Nephron progenitor cell (in vitro differentiated cells): Measurements from ENCODE around the gene PAXIP1.

Source experiments
- DNase-seq: peaks from one replicate; pipeline ENCODE4 v3.0.0; 2021
- H3K27ac Mint-ChIP-seq: 2 replicates; pipeline ENCODE4 v1.8.0; 2021; ENCODE audit warnings: mild to moderate bottlenecking, moderate library complexity, mixed read lengths
- H3K27me3 Mint-ChIP-seq: 2 replicates; pipeline ENCODE4 v1.8.0; 2021; ENCODE audit warnings: mild to moderate bottlenecking, low read depth, mixed read lengths; ENCODE audit not compliant: poor library complexity
- H3K36me3 Mint-ChIP-seq: 2 replicates; pipeline ENCODE4 v1.8.0; 2021; ENCODE audit warnings: low read depth, mixed read lengths
- H3K4me1 Mint-ChIP-seq: 2 replicates; pipeline ENCODE4 v1.8.0; 2021; ENCODE audit warnings: mixed read lengths
- H3K4me3 Mint-ChIP-seq: 2 replicates; pipeline ENCODE4 v1.8.0; 2021; ENCODE audit warnings: mild to moderate bottlenecking, moderate library complexity, mixed read lengths
- H3K9me3 Mint-ChIP-seq: 2 replicates; pipeline ENCODE4 v1.8.0; 2021; ENCODE audit warnings: mild to moderate bottlenecking, moderate library complexity, mixed read lengths
- TF ChIP-seq, protein P1 (sequence below): fragments of 200-600 bp; sonication (generic); IDR thresholded peaks from 2 replicates; pipeline ENCODE4 v1.5.0; 2021; ENCODE audit warnings: antibody characterized with exemption

The PAXIP1 gene

DNA sequence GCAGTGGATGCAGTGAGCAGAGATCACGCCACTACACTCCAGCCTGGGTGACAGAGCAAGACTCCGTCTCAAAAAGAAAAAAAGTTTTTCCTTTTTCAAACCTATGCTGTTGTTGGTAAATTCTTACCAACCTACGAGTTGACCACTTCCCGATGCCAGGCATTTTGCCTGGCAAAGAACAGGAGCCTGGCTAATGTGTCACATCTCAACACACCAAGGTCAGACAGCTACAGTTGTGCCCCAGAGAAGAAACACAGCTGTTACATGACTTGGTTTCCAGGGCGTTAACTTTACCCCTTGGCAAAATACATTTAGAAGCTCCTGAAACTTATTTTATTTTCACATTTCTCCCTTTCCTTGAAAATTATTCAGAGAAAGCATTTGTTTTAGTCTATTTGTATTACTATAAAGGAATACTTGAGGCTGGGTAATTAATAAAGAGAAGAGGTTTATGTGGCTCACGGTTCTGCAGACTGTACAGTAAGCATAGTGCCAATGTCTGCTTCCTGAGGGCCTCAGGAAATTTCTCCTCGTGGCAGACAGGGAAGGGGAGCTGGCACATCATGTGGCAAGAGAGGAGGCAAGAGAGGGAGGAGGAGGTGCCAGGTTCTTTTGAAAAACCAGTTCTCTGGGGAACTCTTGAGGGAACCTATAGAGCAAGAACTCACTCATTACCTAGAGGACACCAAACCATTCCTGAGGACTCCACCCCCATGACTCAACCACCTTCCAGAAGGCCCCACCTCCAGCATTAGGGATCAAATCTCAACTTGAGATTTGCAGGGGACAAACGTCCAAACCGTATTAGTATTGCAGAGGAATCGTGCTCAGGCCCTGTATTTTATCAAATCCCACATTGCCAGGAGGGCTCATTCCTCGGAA, 83.3 kb downstream of the PAXIP1 start:
- Mint-ChIP-seq H3K27me3 (peaks cover 11% of the 10 kb centered on the region), H3K36me3 (no peaks in the 10 kb centered on the region), H3K27ac (no peak overlapping the region), H3K4me1 (peaks cover 5% of the 10 kb centered on the region), H3K4me3 (no peak overlapping the region), H3K9me3 (peaks cover 4% of the 10 kb centered on the region)
- TF ChIP-seq, protein P1, sequence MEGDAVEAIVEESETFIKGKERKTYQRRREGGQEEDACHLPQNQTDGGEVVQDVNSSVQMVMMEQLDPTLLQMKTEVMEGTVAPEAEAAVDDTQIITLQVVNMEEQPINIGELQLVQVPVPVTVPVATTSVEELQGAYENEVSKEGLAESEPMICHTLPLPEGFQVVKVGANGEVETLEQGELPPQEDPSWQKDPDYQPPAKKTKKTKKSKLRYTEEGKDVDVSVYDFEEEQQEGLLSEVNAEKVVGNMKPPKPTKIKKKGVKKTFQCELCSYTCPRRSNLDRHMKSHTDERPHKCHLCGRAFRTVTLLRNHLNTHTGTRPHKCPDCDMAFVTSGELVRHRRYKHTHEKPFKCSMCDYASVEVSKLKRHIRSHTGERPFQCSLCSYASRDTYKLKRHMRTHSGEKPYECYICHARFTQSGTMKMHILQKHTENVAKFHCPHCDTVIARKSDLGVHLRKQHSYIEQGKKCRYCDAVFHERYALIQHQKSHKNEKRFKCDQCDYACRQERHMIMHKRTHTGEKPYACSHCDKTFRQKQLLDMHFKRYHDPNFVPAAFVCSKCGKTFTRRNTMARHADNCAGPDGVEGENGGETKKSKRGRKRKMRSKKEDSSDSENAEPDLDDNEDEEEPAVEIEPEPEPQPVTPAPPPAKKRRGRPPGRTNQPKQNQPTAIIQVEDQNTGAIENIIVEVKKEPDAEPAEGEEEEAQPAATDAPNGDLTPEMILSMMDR: no peak
- DNase-seq: no peak

GRCh38 chr7:154918741-154919140, 84.2 kb downstream of the PAXIP1 start:
- no peak overlapping the region for H3K27ac Mint-ChIP-seq
- DNase-seq: no peak
- H3K36me3 Mint-ChIP-seq: no peaks in the 10 kb centered on the region
- peaks cover 7% of the 10 kb centered on the region for H3K27me3 Mint-ChIP-seq
- peaks cover 4% of the 10 kb centered on the region for H3K9me3 Mint-ChIP-seq
- H3K4me1 Mint-ChIP-seq: peaks cover 9% of the 10 kb centered on the region
- H3K4me3 Mint-ChIP-seq: no peak overlapping the region
- TF ChIP-seq, protein P1: no peak

- Mint-ChIP-seq H3K9me3 (peaks cover 4% of the 10 kb centered on the region), H3K4me3 (no peak overlapping the region), H3K27ac (peak overlapping the region; percentile 65)
These were observed 84.7 kb downstream of the PAXIP1 start for GRCh38 chr7:154918266-154918665.

GRCh38 chr7:154917808-154918160, 85.1 kb downstream of the PAXIP1 start:
- H3K36me3 Mint-ChIP-seq: no peaks in the 10 kb centered on the region
- peaks cover 8% of the 10 kb centered on the region for H3K27me3 Mint-ChIP-seq
- no peak for DNase-seq
- TF ChIP-seq, protein P1: no peak
- H3K4me1 Mint-ChIP-seq: peaks cover 10% of the 10 kb centered on the region
- no peak overlapping the region for H3K4me3 Mint-ChIP-seq
- H3K27ac Mint-ChIP-seq: no peak overlapping the region
- H3K9me3 Mint-ChIP-seq: peaks cover 4% of the 10 kb centered on the region

More at GRCh38 chr7:154918266-154918665, 84.7 kb downstream of the PAXIP1 start:
- peaks cover 10% of the 10 kb centered on the region for H3K4me1 Mint-ChIP-seq
- DNase-seq: no peak
- TF ChIP-seq, protein P1: no peak
- no peaks in the 10 kb centered on the region for H3K36me3 Mint-ChIP-seq
- peaks cover 7% of the 10 kb centered on the region for H3K27me3 Mint-ChIP-seq

DNA sequence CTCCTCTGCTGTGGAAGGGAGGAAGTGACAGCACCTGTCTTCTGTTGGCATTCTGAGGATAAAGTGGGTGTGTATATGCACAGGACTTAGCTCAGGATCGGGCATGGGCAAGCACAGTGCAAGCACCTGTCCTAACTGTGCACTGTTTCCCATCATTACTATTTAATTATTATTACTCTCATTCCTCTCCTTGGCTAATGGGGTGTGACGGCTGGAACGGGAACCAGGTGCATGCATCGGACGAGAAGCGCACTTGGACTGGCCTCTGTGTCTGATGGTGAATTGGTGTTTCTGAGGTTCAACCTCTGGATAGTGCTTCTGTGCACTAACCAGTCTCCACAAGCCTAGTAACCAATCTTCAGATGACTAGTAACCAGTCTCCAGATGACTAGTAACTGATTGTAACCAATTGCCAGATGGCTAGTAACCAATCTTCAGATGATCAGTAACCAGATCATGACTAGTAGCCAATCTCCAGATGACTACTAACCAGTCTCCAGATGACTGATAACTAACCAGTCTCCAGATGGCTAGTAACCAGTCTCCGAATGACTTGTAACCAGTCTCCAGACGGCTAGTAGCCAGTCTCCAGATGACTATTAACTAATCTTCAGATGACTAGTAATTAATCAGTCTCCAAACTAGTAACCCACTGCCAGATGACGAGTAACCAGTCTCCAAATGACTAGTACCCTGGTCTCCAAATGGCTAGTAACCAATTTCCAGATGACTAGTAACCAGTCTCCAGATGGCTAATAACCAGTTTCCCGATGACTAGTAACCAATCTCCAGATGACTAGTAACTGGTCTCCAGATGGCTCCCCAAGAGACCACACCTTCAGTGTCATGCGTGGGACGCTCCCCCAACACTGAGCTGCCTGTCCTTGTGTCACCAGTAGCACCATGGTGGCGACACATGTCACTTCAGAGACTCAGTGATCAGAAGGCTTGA, 85.8 kb downstream of the PAXIP1 start:
- Mint-ChIP-seq H3K27me3 (peaks cover 8% of the 10 kb centered on the region), H3K27ac (no peak overlapping the region)
- DNase-seq: no peak

More for the DNA sequence above, 85.8 kb downstream of the PAXIP1 start:
- no peak overlapping the region for H3K4me3 Mint-ChIP-seq
- TF ChIP-seq, protein P1: no peak
- H3K9me3 Mint-ChIP-seq: peaks cover 3% of the 10 kb centered on the region
- H3K36me3 Mint-ChIP-seq: no peaks in the 10 kb centered on the region
- peaks cover 10% of the 10 kb centered on the region for H3K4me1 Mint-ChIP-seq
